Adipocyte (in vitro differentiated cells): ENCODE data around the gene PHKA2.
"Not testable (repeated sequence)": the region's sequence is repeated elsewhere in the genome, so short reads cannot be mapped to it uniquely, and the experiment has no call there.

Experiments used
- DNase-seq: peaks from one replicate; pipeline ENCODE4 v3.0.0-alpha.2; 2015; ENCODE audit warnings: low read depth
- H3K27me3 ChIP-seq: replicated peaks from 2 replicates; pipeline ENCODE4 v1.7.0; 2013; ENCODE audit warnings: mild to moderate bottlenecking, low read length, moderate library complexity; ENCODE audit not compliant: control insufficient read depth, insufficient read depth
- H3K36me3 ChIP-seq: 2 replicates; pipeline ENCODE4 v1.7.0; 2013; ENCODE audit warnings: low read length, mild to moderate bottlenecking, moderate library complexity; ENCODE audit not compliant: control insufficient read depth, insufficient read depth, severe bottlenecking
- H3K4me1 ChIP-seq: 2 replicates; pipeline ENCODE4 v1.7.0; 2013; ENCODE audit warnings: mild to moderate bottlenecking, low read length, moderate library complexity; ENCODE audit not compliant: control insufficient read depth, insufficient read depth
- H3K4me3 ChIP-seq: 2 replicates; pipeline ENCODE4 v1.7.0; 2013; ENCODE audit warnings: mild to moderate bottlenecking, low read length, moderate library complexity
- H3K9ac ChIP-seq: 2 replicates; pipeline ENCODE4 v1.7.0; 2013; ENCODE audit warnings: mild to moderate bottlenecking, low read length, moderate library complexity
- H3K9me3 ChIP-seq: 2 replicates; pipeline ENCODE4 v1.7.0; 2013; ENCODE audit warnings: mild to moderate bottlenecking, low read length, moderate library complexity; ENCODE audit not compliant: control insufficient read depth

Gene PHKA2

DNA sequence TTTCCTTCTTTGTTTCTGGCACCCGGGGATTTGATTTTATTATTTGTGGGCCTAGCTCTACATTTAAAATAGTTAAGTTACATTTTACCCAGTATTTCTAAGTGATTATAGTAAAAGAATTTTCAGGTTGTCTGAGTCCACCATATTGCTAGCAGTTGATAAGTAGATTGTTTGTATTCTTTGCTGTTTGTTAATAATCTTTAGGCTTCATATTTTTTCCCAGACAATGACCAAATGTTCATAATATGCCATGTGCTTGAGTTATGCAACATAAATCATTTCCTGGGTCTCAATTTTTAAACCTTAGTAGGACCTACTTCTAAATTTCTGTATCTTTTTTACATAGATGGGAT lies 127.3 kb downstream of the PHKA2 start:
- H3K4me1 ChIP-seq, result no peaks in the 10 kb centered on the region
- no peak overlapping the region for H3K9ac ChIP-seq
- no peaks in the 10 kb centered on the region for H3K9me3 ChIP-seq
- H3K36me3 ChIP-seq, result no peaks in the 10 kb centered on the region
- H3K4me3 ChIP-seq, result no peak overlapping the region
- H3K27me3 ChIP-seq, result peaks cover 2% of the 10 kb centered on the region
- DNase-seq, result no peak

DNA sequence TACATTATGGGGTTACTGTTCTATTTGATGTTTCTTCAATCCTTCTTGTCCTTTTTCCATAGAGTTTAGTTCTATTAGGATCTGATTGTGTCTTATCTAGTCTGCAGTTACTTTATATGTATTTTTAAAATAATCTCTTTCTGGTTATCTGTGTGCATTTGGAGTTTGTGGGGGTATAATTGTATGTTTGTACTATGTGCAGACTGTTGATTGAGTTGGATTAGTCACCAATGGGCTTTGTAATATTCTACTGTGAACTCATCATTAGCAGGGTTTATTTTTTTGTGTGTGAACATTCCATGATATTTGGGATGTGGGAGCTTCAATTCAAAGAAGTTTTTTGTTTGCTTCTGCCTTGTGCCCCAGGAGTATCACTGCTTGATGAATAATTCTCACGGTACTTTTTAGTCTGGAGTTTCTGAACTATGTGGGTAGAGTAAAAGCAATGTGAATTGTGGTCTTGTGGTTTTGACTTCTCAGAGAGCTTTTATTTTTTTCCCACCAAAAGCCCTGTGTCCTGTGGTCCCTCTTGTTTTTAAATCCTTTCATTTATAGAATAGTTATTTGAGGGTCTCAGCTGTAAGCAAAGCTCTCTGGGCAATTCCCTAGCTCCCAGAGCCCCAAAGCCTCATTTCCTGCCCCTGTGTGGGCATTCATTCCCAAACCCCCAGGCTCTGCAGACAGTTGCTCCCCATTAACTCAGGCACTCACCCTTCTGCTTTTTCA lies 127.8 kb downstream of the PHKA2 start:
- H3K9me3 ChIP-seq, result no peaks in the 10 kb centered on the region
- no peaks in the 10 kb centered on the region for H3K4me1 ChIP-seq
- no peak for DNase-seq
- H3K27me3 ChIP-seq, result no peaks in the 10 kb centered on the region
- H3K4me3 ChIP-seq, result no peak overlapping the region
- H3K9ac ChIP-seq, result no peak overlapping the region
- no peaks in the 10 kb centered on the region for H3K36me3 ChIP-seq

DNA sequence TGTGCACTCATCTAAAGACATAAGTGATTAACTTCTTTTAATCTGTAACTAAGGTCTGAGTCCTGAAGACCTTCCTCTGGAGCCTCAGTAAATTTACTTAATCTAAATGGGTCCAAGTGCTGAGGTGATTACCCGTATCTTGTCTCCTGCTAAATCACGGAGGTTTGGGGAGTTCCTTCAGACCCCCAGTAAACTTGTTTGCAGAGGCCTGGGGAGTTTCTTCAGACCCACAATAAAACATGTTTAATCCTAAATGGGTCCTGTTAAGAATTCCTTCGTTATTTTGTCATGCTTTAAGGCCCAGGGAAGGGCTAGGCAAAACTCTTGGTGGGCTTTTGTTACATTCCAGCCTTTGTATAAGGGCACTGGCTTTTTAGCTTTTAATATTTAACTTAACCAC lies 136.0 kb downstream of the PHKA2 start:
- not testable (repeated sequence) for DNase-seq, H3K36me3 ChIP-seq, H3K4me1 ChIP-seq, H3K9ac ChIP-seq, H3K27me3 ChIP-seq, H3K4me3 ChIP-seq
- H3K9me3 ChIP-seq, result peaks cover 16% of the 10 kb centered on the region
